ENCODE measurements around the gene NPL. TPM values are rescaled to one million over a fixed set of nuclear protein-coding genes. Genes with fewer than 3 reads are reported as not detected.

NPL gene
- total and polyA plus RNA-seq, 9 of the 15 experiments (the other 6 are each of a cell fraction or from before 2014, with no cell fraction given): 9.9 to 22.3 (median 14.2) TPM

DNA sequence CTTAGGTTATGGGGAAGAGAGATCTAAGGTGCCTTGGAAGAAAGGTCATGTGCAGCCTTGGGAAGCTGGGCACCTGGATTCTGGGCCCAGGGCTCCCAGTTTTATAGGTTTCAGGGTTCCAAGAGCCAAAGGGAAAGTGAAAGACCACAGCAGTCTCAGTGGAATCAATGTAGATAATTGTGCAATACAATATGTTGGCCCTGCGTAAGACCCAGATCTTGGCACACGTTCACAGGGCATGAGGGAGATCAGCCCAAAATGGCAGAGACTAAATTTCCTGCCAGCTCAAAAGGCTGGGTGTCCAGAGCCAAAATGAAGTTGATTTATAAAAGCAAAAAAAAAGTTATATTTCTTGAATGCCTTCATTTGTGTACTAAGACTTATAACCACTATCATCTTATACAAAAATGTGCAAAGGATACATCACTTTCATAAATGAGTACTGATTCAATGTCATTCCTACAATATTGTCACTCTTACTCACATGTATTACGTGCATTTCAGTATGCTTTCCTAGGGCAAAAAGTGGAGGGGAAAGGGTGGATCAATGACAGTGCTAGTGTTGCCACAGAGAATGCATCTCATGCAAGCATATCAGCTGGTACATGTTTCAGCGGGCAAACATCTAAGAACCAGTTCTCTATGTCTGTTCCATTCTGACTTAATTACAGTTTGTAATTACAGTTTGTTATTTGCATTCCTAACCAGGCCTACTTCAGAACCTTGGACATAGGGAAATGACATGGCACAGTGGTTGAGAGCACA lies 22.5 kb upstream of the NPL start:
- no peaks in the 10 kb centered on the region for H3K9me3 ChIP-seq (replicated peaks; ENCODE audit: control insufficient read depth, insufficient read depth, low read depth, low read length)
- H3K4me2 ChIP-seq (ENCODE audit: insufficient read depth, low read length): no peak overlapping the region
- WGBS (ENCODE audit: insufficient coverage, low coverage, missing lambda C conversion rate): 2% methylated on average over 4 of the region's 4 CpGs
- ChIA-PET POLR2A (interaction anchor here (1.0 kb wide), 1 partner anchor 13 kb away, joined by 3 read pairs; no protein-coding TSS in a partner anchor), CTCF (ENCODE audit: low intra/inter-chr PET ratio) (no interaction called here)
- no peak overlapping the region for H2AFZ ChIP-seq (ENCODE audit: low read depth, low read length)
- H3K9me1 ChIP-seq (ENCODE audit: control insufficient read depth, insufficient read depth, low read length): no peaks in the 10 kb centered on the region
- intact Hi-C loops (cut with micrococcal nuclease): no loop called here
- BruUV-seq (replicated peaks): no TSS peak
- H3K27ac ChIP-seq (ENCODE audit: extremely low read depth, low read depth, low read length): no peak overlapping the region
- in situ Hi-C loops (cut with MboI): no loop called here
- H3K4me3 ChIP-seq: no peak overlapping the region
- peaks cover 15 to 25% of the 10 kb centered on the region in 2 experiments for H3K27me3 ChIP-seq (ENCODE audit: control insufficient read depth in 2 of 2, insufficient read depth in 2 of 2, low read length in 2 of 2)
- H3K4me1 ChIP-seq (replicated peaks in 1 of 2; ENCODE audit: control insufficient read depth in 2 of 2, insufficient read depth in 2 of 2, low read length in 2 of 2): no peaks in the 10 kb centered on the region
- no peak overlapping the region for H3K9ac ChIP-seq (ENCODE audit: insufficient read depth in 1 of 2, low read depth in 2 of 2, low read length in 2 of 2)
- H3K36me3 ChIP-seq (ENCODE audit: control insufficient read depth, insufficient read depth, low read length): no peaks in the 10 kb centered on the region
- ATAC-seq (no peak), FAIRE-seq (no peak), DNase-seq (ENCODE audit: extremely low read depth in 1 of 4, low spot score in 3 of 4) (no peak)
- no peaks in the 10 kb centered on the region for H3K79me2 ChIP-seq (ENCODE audit: control insufficient read depth, insufficient read depth, low read length)
- no peaks in the 10 kb centered on the region for H4K20me1 ChIP-seq (replicated peaks; ENCODE audit: control insufficient read depth, insufficient read depth, low read length)
- TF ChIP-seq TCF7L2 (IDR thresholded peaks at IDR 0.05; ENCODE audit: low read depth, low read length) (no peak), CBFB (CRISPR knock-in tag; IDR thresholded peaks at IDR 0.05) (no peak), ZNF384 (IDR thresholded peaks at IDR 0.05; ENCODE audit: low read depth, low read length) (no peak), BCL6 (CRISPR knock-in tag; IDR thresholded peaks at IDR 0.05) (no peak), SMAD2 (IDR thresholded peaks at IDR 0.05; ENCODE audit: low read depth, low read length) (no peak), RBM34 (IDR thresholded peaks at IDR 0.05; ENCODE audit: borderline replicate concordance, insufficient read depth, low read length) (no peak), ETS2 (tag; IDR thresholded peaks at IDR 0.05; ENCODE audit: borderline replicate concordance, poor library complexity, severe bottlenecking) (no peak), PHF8 (IDR thresholded peaks at IDR 0.05; ENCODE audit: borderline replicate concordance, low read length) (no peak), ZNF146 (CRISPR knock-in tag; IDR thresholded peaks at IDR 0.05; ENCODE audit: unreplicated experiment) (no peak), FOXJ2 (tag; IDR thresholded peaks at IDR 0.05) (no peak), ZC3H4 (CRISPR knock-in tag; IDR thresholded peaks at IDR 0.05; ENCODE audit: borderline replicate concordance) (no peak)
- TF ChIP-seq, protein P1, sequence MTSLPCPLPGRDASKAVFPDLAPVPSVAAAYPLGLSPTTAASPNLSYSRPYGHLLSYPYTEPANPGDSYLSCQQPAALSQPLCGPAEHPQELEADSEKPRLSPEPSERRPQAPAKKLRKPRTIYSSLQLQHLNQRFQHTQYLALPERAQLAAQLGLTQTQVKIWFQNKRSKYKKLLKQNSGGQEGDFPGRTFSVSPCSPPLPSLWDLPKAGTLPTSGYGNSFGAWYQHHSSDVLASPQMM (CRISPR knock-in tag; IDR thresholded peaks at IDR 0.05): no peak
- TF ChIP-seq, protein P2, sequence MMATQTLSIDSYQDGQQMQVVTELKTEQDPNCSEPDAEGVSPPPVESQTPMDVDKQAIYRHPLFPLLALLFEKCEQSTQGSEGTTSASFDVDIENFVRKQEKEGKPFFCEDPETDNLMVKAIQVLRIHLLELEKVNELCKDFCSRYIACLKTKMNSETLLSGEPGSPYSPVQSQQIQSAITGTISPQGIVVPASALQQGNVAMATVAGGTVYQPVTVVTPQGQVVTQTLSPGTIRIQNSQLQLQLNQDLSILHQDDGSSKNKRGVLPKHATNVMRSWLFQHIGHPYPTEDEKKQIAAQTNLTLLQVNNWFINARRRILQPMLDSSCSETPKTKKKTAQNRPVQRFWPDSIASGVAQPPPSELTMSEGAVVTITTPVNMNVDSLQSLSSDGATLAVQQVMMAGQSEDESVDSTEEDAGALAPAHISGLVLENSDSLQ (IDR thresholded peaks at IDR 0.05): no peak
- TF ChIP-seq, protein P3, sequence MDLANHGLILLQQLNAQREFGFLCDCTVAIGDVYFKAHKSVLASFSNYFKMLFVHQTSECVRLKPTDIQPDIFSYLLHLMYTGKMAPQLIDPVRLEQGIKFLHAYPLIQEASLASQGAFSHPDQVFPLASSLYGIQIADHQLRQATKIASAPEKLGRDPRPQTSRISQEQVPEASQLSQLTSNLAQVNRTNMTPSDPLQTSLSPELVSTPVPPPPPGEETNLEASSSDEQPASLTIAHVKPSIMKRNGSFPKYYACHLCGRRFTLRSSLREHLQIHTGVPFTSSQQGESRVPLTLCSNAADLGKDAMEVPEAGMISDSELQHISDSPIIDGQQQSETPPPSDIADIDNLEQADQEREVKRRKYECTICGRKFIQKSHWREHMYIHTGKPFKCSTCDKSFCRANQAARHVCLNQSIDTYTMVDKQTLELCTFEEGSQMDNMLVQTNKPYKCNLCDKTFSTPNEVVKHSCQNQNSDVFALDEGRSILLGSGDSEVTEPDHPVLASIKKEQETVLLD (IDR thresholded peaks at IDR 0.05): no peak
- TF ChIP-seq, protein P4, sequence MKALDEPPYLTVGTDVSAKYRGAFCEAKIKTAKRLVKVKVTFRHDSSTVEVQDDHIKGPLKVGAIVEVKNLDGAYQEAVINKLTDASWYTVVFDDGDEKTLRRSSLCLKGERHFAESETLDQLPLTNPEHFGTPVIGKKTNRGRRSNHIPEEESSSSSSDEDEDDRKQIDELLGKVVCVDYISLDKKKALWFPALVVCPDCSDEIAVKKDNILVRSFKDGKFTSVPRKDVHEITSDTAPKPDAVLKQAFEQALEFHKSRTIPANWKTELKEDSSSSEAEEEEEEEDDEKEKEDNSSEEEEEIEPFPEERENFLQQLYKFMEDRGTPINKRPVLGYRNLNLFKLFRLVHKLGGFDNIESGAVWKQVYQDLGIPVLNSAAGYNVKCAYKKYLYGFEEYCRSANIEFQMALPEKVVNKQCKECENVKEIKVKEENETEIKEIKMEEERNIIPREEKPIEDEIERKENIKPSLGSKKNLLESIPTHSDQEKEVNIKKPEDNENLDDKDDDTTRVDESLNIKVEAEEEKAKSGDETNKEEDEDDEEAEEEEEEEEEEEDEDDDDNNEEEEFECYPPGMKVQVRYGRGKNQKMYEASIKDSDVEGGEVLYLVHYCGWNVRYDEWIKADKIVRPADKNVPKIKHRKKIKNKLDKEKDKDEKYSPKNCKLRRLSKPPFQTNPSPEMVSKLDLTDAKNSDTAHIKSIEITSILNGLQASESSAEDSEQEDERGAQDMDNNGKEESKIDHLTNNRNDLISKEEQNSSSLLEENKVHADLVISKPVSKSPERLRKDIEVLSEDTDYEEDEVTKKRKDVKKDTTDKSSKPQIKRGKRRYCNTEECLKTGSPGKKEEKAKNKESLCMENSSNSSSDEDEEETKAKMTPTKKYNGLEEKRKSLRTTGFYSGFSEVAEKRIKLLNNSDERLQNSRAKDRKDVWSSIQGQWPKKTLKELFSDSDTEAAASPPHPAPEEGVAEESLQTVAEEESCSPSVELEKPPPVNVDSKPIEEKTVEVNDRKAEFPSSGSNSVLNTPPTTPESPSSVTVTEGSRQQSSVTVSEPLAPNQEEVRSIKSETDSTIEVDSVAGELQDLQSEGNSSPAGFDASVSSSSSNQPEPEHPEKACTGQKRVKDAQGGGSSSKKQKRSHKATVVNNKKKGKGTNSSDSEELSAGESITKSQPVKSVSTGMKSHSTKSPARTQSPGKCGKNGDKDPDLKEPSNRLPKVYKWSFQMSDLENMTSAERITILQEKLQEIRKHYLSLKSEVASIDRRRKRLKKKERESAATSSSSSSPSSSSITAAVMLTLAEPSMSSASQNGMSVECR (CRISPR knock-in tag; IDR thresholded peaks at IDR 0.05): no peak

All from K562 (cell line).